Hematopoietic multipotent progenitor cell treated with erythropoietin and hydrocortisone succinate and interleukin-3 and kit ligand, for 15 days (in vitro differentiated cells): ENCODE measurements around the gene TMED3.
A peak's percentile ranks its signal among the peaks of the same experiment; 100 is the strongest.
"Not testable (repeated sequence)": the region's sequence is repeated elsewhere in the genome, so short reads cannot be mapped to it uniquely, and the experiment has no call there.

ENCODE experiments used
- DNase-seq: peaks from one replicate; pipeline ENCODE4 v3.0.0-alpha.2; 2015; ENCODE audit warnings: low spot score

Gene TMED3

DNA sequence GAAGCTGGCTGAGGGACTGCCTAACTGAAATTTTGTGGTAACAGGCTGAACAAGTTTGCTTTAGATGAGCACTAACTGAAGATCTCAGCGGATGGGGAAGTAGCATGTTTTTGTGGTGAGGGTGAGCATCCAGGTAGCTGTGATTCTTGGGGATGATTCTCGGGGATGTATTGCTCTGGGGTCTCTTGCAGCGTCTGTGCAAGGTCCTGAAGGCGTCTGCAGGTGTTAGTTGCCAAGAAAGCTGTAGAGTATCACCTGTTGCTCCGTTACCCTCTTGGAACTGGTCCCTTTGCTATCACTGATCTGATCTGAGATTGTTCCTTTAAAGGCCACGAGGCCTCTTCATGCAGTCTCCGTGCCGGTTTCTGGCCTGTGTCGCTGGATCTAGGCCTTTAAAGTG is 6.0 kb downstream of the TMED3 start:
- DNase-seq = no peak

DNA sequence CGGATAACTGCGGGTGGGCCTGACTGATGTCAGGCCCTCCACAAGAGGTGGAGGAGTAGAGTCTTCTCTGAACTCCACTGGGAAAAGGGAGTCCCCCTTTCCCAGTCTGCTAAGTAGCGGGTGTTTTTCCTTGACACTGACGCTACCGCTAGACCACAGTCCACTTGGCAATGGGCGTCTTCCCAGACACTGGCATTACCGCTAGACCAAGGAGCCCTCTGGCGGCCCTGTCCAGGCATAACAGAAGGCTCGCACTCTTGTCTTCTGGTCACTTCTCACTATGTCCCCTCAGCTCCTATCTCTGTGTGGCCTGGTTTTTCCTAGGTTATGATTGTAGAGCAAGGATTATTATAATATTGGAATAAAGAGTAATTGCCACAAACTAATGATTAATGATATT is 9.1 kb downstream of the TMED3 start:
- DNase-seq = not testable (repeated sequence)

- no peak for DNase-seq
These were observed 11.0 kb downstream of the TMED3 start for GRCh38 chr15:79321876-79322275.

GRCh38 chr15:79322306-79322705 is 11.4 kb downstream of the TMED3 start:
- DNase-seq = no peak

GRCh38 chr15:79322945-79323344 is 12.0 kb downstream of the TMED3 start:
- DNase-seq = peak; percentile 19

- DNase-seq = no peak
These were observed 18.3 kb downstream of the TMED3 start for GRCh38 chr15:79329171-79329611.

GRCh38 chr15:79332824-79333510 is 22.1 kb downstream of the TMED3 start:
- DNase-seq = no peak

DNA sequence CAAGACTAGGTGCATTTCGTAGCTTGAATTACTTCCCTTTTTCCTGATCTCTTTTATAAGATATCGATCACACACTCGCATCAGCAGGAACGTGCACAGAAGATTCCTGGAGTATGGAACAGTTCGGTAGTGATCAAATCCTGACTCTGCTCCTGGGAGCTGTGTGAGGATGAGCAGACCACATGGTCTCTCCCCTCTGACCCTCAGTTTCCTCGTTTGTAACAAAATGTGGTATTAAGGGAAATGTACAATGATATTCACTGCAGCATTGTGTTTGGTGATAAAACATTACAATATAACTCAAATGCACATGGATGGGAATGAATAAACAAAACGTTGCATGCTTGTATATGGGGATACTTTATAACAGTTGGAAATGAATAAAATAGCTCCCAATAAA is 26.7 kb downstream of the TMED3 start:
- DNase-seq = no peak

GRCh38 chr15:79339588-79340314 is 28.8 kb downstream of the TMED3 start:
- DNase-seq = peak; percentile 62

DNA sequence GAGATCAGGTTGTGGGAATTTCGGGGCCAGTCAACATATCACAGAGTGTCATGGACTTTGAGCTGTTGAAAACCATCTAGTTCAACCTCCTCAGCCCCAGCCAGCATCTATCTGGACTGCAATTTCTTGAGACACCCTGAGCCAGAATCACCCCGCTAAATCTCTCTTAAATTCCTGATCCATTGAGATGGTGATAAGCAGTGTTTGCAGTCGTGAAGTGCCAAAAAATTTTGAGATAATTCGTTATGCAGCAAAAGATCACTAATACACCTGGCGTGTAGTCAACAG is 29.3 kb downstream of the TMED3 start:
- DNase-seq = no peak

DNA sequence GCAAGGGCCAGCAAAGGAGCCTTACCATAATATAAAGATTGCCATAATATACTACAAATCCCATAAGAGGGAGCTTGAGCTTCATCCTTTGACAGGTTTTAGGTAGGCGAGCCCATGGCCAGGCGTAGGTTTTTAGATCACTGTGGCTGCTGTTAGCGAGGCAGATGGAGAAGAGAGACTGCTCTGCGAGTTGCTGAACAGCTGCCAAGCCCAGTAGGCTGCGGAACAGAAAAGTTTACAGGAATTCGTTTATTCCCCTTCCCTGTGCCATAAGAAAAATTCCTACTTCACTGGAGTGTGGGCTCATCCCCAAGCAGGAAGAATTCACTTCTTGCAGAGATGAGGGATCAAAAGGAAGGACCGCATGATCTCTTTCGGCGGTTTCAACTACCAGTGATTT is 30.5 kb downstream of the TMED3 start:
- no peak for DNase-seq

DNA sequence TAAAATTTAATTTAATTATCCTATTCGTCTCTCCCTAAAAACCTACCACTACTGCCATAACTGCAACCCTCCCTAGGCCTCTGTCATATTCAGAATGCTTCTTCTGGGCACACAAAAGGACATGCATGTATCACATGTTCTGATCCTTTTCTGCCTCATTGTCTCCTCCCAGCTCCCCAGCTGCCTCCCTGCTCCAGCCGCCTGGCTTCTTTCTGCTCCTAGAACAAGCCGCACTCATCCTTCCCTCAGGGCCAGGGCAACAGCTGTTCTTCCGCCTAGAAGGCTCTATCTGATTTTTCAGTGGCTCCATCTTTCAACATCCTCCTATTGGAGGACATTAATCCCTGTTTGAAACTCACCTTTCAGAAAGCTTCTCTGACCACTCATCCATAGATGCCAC is 38.6 kb downstream of the TMED3 start:
- no peak for DNase-seq

DNA sequence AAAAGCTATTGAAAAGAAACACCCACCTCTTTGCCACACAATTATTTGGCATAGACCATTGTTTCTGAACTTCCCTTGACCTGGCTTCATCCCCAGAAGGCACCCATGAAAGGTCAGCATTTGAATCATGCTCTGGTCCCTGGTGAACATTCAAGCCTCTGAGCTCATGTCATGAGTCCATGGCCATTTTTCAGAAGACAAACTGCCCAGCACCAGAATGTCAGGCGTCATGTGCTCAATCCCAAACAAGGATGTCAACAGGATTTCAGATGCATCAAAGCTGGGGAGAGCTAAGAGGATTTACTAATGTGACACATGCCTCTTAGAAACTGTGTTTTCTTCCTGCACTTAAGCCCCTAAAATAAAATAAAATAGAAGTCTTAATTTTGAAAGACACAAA is 41.3 kb downstream of the TMED3 start:
- DNase-seq = no peak

- no peak for DNase-seq
These were observed 46.7 kb downstream of the TMED3 start for GRCh38 chr15:79357566-79357965.

DNA sequence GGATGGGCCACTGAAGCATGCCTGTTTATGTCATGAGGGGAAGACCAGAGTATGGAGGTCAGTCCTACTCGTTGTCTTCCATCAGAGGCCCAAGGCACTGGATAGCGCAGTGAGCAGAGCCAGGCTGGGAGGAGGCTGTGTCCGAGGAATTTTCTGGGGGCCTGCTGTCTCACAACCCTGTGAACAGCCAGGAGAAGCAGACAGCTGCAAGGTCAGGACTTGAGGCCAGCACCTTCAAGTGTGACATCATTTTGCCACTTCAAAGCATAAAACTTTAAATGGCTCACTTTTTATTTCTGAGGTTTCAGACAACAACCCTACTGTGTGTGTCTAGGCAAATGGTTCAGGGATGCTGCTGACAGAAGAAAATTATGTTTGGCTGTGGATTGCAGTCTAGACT is 47.2 kb downstream of the TMED3 start:
- DNase-seq = no peak

- DNase-seq = no peak
These were observed 53.8 kb downstream of the TMED3 start for GRCh38 chr15:79364571-79365240.

GRCh38 chr15:79365765-79366164 is 54.9 kb downstream of the TMED3 start:
- DNase-seq = no peak

GRCh38 chr15:79366691-79367090 is 55.8 kb downstream of the TMED3 start:
- no peak for DNase-seq

GRCh38 chr15:79370716-79371115 is 59.8 kb downstream of the TMED3 start:
- peak; percentile 9 for DNase-seq

- no peak for DNase-seq
These were observed 60.7 kb downstream of the TMED3 start for GRCh38 chr15:79371591-79371990.

DNA sequence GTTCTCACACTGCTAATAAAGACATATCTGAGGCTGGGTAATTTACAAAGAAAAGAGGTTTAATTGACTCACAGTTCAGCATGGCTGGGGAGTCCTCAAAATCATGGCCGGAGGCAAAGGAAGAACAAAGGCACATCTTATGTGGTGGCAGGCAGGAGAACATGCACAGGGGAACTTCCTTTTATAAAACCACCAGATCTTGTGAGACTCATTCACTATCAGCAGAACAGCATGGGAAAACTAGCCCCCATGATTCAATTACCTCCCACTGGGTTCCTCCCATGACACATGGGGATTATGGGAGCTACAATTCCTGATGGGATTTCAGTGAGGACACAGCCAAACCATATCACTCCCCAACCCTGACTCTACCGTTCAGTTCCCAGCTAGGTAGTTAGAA is 61.5 kb downstream of the TMED3 start:
- DNase-seq = no peak
